NT2/D1 (cell line): Measurements from ENCODE around the gene TP53RK.

ENCODE experiments used
- YY1 ChIP-seq: IDR thresholded peaks from 2 replicates; pipeline ENCODE4 v1.6.1; 2011; ENCODE audit not compliant: insufficient read length, insufficient read depth
- ZNF274 ChIP-seq: IDR thresholded peaks from 2 replicates; pipeline ENCODE4 v1.6.1; 2011; ENCODE audit warnings: mild to moderate bottlenecking, low read depth, low read length

GRCh38 chr20:46660487-46660886 lies 28.8 kb downstream of the TP53RK start:
- TF ChIP-seq YY1 (no peak), ZNF274 (no peak)
